ENCODE results near the gene XYLT1. TPM values are rescaled to one million over a fixed set of nuclear protein-coding genes. Genes with fewer than 3 reads are reported as not detected.
A peak's percentile ranks its signal among the peaks of the same experiment; 100 is the strongest.

Gene XYLT1
- total and polyA plus RNA-seq, 10 of the 15 experiments (the other 5 are each of a cell fraction or from before 2014, with no cell fraction given) = 0.88 to 14.8 (median 5.8) TPM

- TF ChIP-seq PRDM15 (CRISPR knock-in tag; IDR thresholded peaks at IDR 0.05) (no peak), MTA3 (IDR thresholded peaks at IDR 0.05; ENCODE audit: borderline replicate concordance, low read length) (peak; percentile 87), EP300 (IDR thresholded peaks at IDR 0.05; ENCODE audit: borderline replicate concordance in 1 of 2, control insufficient read depth in 1 of 2, low read depth in 2 of 2, low read length in 2 of 2) (peak; percentile 42 to 77; a peak in 3 of 4 replicates), MTA2 (IDR thresholded peaks at IDR 0.05; ENCODE audit: low read depth) (peak; percentile 78), STAT3 (IDR thresholded peaks at IDR 0.05; ENCODE audit: low read depth, low read length) (0 out of 2 replicates have a peak, but pooled peaks have one; percentile 56), CBX3 (IDR thresholded peaks at IDR 0.05; ENCODE audit: borderline replicate concordance, low read depth) (no peak)
These were observed 336.2 kb downstream of the XYLT1 start (continued) for GRCh38 chr16:17134586-17134985.

GRCh38 chr16:17133851-17134250 lies 336.9 kb downstream of the XYLT1 start:
- intact Hi-C loops (cut with micrococcal nuclease; ENCODE audit: unreplicated experiment) (loop anchor here (2.0 to 5.0 kb wide), 3 partner anchors 57 to 272 kb away; no protein-coding TSS in a partner anchor), in situ Hi-C loops (cut with MboI) (no loop called here)
- no peaks in the 10 kb centered on the region for H4K20me1 ChIP-seq (ENCODE audit: control insufficient read depth, insufficient read depth)
- no peak overlapping the region for H3K9ac ChIP-seq (ENCODE audit: control insufficient read depth, insufficient read depth, low read length)
- H3K36me3 ChIP-seq (ENCODE audit: control insufficient read depth in 2 of 2, insufficient read depth in 2 of 2, low read length in 1 of 2) = peaks cover 3 to 4% of the 10 kb centered on the region in 2 experiments; a peak in 2 of 4 replicates
- H3K27ac ChIP-seq (ENCODE audit: control insufficient read depth, insufficient read depth) = no peak overlapping the region
- SMC1A ChIA-PET (ENCODE audit: uncharacterized antibody, unreplicated experiment) = interaction anchor here (1.2 to 3.0 kb wide), 10 partner anchors 18 to 334 kb away, joined by 3 to 18 read pairs (median 7); no protein-coding TSS in a partner anchor
- H3K4me3 ChIP-seq = no peak overlapping the region
- H3K79me2 ChIP-seq (ENCODE audit: control insufficient read depth, insufficient read depth, low read length) = no peaks in the 10 kb centered on the region
- WGBS (ENCODE audit: insufficient coverage, insufficient replicate concordance, low lambda C conversion rate, missing lambda C conversion rate) = 95% methylated on average over 5 of the region's 5 CpGs
- CTCF ChIA-PET = interaction anchor here (0.9 to 3.2 kb wide), 5 partner anchors 15 to 272 kb away, joined by 3 to 12 read pairs (median 5); no protein-coding TSS in a partner anchor
- DNase-seq (ENCODE audit: low read depth, low spot score) = no peak
- ATAC-seq = no peak
- no peaks in the 10 kb centered on the region for H3K27me3 ChIP-seq (replicated peaks in 1 of 2; ENCODE audit: control insufficient read depth in 2 of 2, insufficient read depth in 2 of 2, low read length in 1 of 2)
- H3K4me2 ChIP-seq (ENCODE audit: control insufficient read depth, insufficient read depth) = peak overlapping the region; percentile 43; the same call in 1 of the 2 replicates
- RAD21 ChIA-PET (ENCODE audit: unreplicated experiment) = interaction anchor here (1.2 to 3.0 kb wide), 4 partner anchors 58 to 272 kb away, joined by 5 to 36 read pairs (median 10); no protein-coding TSS in a partner anchor
- H3K4me1 ChIP-seq (ENCODE audit: control insufficient read depth, insufficient read depth, low read length) = peaks cover 26% of the 10 kb centered on the region
- BruUV-seq (replicated peaks) = no TSS peak
- H3K9me3 ChIP-seq (replicated peaks; ENCODE audit: control insufficient read depth, insufficient read depth, low read length) = no peaks in the 10 kb centered on the region; the same call in 2 of the 3 replicates
- POLR2A ChIA-PET = no interaction called here
- FAIRE-seq = no peak
- H2AFZ ChIP-seq (ENCODE audit: control insufficient read depth, low read depth, low read length) = no peak overlapping the region
- TF ChIP-seq ATF3 (IDR thresholded peaks at IDR 0.05; ENCODE audit: borderline replicate concordance, extremely low read depth, low read depth, low read length) (no peak), HDAC6 (IDR thresholded peaks at IDR 0.05; ENCODE audit: unreplicated experiment) (no peak), ZNF592 (IDR thresholded peaks at IDR 0.05) (no peak), RBBP5 (conservative IDR thresholded peaks at IDR 0.05) (no peak), NR2F1 (conservative IDR thresholded peaks at IDR 0.05) (no peak), SPI1 (IDR thresholded peaks at IDR 0.05; ENCODE audit: borderline replicate concordance, insufficient read depth, low read depth, low read length) (no peak), TAF1 (IDR thresholded peaks at IDR 0.05; ENCODE audit: borderline replicate concordance, low read depth, low read length) (no peak)

Measured in GM12878 (cell line).